Activated CD4-positive, CD25-positive, alpha-beta regulatory T cell (primary cell): ENCODE data around the gene FIBP.
"Not testable (repeated sequence)": the region's sequence is repeated elsewhere in the genome, so short reads cannot be mapped to it uniquely, and the experiment has no call there.

Experiments
- DNase-seq, 4 experiments: peaks; one replicate each; lab custom pipeline; 2025; lab: John Stamatoyannopoulos, UW

FIBP gene

DNA sequence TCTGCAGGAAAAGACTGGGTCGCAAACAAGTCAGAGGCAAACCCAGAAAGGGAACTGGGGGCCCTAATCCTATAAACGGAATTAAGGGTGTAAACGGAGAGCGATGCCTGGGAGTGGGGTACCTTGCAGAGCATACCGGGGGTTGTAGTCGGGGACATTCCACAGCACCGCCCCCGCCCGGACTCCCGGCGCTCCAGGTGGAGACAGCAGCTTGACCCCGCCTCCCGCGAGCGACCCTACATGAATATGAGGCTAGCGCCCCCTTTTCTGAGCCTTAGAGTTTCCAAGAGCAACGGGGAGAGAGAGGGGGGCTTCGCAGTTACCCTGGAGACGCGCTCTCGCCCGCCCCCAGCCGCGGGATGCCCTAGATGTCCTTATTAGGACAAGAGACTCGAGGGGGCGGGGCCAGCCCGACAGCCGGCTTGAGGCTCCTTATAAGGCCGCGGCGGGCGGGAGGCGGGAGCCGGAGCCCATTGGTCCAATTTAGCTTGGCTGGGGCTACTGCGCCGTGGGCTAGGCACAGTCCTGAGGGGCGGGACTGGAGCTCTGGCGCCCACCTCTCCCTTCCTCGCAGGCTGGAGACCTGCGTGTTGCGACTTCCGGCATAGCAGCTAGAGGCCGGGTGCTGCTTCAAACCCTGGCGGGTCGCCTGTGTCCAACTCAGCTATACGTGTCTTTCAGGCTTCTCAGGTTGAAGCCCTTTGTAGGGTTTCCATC, 29.0 kb downstream of the FIBP start:
- peak; percentile 88 to 94 (median 90) for DNase-seq

- no peak for DNase-seq
Measured at GRCh38 chr11:65858681-65859087, 29.6 kb downstream of the FIBP start.

- DNase-seq = peak; percentile 91 to 97 (median 94)
Measured at GRCh38 chr11:65857853-65858680, 30.2 kb downstream of the FIBP start, which contains the start of gene CFL1. Gene CFL1, minus strand, starts transcription at chr11:65858180. Its CDS starts 81 bp downstream, at chr11:65858099.

GRCh38 chr11:65857500-65857852, 30.8 kb downstream of the FIBP start:
- peak; percentile 49 to 61 (median 55) for DNase-seq

GRCh38 chr11:65856689-65857499, 31.4 kb downstream of the FIBP start:
- peak; percentile 56 to 86 (median 65) for DNase-seq

DNA sequence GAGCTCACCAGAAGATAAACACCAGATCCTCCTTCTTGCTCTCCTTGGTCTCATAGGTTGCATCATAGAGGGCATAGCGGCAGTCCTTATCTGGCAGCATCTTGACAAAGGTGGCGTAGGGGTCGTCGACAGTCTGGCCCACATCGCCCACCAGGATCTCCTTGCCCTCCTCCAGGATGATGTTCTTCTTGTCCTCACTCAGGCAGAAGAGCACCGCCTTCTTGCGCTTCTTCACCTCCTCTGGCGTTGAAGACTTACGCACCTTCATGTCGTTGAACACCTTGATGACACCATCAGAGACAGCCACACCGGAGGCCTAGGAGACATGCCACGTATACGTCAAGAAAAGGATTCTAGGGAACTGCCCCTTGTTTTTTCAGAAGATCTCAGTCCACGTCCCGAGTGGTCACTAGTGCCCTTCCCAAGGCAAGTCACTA, 32.3 kb downstream of the FIBP start:
- no peak for DNase-seq

GRCh38 chr11:65854852-65855837, 33.1 kb downstream of the FIBP start:
- no peak for DNase-seq

GRCh38 chr11:65854161-65854592, 34.1 kb downstream of the FIBP start:
- DNase-seq = no peak

- DNase-seq = no peak
Measured at GRCh38 chr11:65853246-65853979, 34.9 kb downstream of the FIBP start.

GRCh38 chr11:65852508-65853245, 35.6 kb downstream of the FIBP start:
- no peak for DNase-seq

DNA sequence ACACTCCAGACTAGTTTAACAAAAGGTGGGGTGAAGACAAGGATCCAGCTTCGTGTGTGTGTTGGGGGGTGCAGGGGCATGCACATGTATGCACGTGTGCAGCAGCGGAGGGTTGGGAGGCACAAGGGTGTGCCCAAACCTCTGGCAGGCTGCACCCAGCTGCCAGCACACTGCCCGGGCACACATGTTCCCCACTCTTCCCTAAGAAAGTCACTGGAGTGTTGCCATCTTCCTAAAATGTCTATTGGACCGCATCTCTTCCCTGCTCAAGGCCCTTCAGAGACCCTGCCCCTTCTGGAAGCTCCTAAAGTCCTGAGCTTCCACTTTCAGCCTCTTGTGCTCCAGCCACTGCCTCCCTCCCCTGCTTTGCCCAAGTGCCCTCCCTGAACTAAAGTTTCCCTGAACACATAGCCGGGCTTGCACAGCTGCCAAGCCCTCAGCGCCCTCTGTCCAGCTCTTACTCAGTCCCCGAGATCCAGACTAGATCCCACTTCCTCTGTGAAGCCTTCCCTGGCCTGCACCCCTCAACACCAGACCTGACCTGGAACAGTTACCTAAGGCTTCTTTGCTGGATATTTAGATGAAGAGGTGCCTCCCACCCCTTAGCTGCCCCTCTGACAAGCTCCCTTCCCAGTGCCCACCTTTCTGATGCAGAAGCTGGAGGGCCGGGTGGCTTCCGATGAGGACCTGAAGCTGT, 36.3 kb downstream of the FIBP start:
- DNase-seq = no peak

DNA sequence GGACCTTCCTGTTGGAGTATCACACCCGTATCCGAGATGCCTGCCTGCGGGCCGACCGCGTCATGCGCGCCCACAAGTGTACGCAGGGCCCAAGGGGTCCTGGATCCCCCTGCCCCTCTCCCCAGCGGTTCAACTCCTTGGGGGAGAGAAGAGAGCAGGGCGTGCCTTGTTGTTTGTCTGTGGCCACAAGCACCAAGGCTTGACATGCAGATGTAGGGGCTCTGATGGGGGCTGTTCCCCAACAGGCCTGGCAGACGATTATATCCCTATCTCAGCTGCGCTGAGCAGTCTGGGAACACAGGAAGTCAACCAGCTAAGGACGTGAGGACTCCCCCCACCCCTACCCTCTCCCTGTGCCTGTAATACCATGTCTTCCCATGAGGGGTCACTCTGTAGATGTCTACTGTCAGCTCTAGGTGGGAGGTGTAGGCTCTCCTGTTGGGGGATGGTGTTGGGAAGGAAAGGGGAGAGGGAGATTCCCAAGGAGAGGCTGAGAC, 37.1 kb downstream of the FIBP start:
- no peak for DNase-seq

- no peak for DNase-seq
Measured at GRCh38 chr11:65850217-65851082, 37.8 kb downstream of the FIBP start.

DNA sequence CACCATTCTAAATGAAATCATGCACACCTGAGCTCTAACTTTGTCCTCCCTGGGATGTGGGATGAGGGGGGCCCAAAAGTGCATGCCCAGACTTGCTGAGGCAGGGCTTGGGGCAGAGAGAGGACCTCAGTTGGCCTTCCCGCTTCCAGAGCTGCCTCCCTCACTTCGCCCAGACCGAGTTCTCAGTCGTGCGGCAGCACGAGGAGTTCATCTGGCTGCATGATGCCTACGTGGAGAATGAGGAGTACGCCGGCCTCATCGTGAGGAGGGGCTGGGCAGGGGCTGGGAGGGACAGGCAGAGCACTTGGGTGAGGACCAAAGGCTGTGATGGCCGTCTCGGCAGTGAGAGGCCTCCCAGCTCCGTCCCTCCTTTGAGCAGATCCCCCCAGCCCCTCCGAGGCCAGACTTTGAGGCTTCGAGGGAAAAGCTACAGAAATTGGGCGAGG, 38.5 kb downstream of the FIBP start:
- DNase-seq = no peak

- no peak for DNase-seq
Measured at GRCh38 chr11:65849366-65849765, 38.9 kb downstream of the FIBP start.

GRCh38 chr11:65848693-65849092, 39.6 kb downstream of the FIBP start:
- DNase-seq = not testable (repeated sequence)

GRCh38 chr11:65847746-65848145, 40.5 kb downstream of the FIBP start:
- no peak for DNase-seq
